GM21423 (cell line): ENCODE results near the gene EPX.

Experiments
- ATAC-seq: cut with Tn5 transposase; IDR thresholded peaks from one replicate; pipeline ENCODE4 v1.9.1; 2021; ENCODE audit warnings: mild to moderate bottlenecking, moderate library complexity; ENCODE audit not compliant: unreplicated experiment

The EPX gene

DNA sequence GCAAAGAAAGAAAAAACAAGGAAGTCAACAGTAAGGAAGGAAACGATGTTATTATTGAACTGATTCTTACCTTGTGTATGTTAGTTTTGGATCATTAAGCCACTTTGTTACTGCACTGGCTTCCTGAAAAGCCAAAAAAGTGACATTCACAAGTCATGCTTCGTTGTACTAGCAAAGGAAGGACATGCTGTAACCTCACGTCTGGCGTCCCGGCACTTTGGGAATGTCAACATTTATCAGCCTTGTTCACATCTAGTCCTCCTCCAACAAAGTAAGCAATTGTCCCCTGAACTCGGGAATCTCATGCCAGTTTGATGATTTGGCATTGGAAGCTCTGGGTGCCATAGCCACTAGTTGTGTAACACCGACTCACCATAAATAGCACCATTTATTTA, 27.3 kb downstream of the EPX start:
- no peak for ATAC-seq

DNA sequence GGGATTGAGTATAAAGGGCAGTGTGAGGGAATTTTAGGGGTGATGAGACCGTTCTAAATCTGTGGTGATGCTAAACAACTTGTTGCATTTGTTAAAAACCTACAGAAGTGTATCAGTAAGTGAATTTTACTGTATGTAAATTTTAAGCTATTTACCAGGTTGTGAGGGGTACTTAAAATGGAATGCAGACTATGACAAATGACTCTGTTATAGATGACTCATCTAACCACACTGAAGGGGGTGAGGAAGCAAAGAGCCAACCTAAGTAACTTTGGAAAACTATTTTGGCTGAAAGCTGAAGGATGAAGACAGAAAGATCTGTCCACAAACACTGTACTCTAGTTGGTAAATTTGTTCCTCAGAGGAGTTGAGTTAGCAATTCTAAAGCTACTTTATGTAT, 31.8 kb downstream of the EPX start:
- ATAC-seq, result no peak

DNA sequence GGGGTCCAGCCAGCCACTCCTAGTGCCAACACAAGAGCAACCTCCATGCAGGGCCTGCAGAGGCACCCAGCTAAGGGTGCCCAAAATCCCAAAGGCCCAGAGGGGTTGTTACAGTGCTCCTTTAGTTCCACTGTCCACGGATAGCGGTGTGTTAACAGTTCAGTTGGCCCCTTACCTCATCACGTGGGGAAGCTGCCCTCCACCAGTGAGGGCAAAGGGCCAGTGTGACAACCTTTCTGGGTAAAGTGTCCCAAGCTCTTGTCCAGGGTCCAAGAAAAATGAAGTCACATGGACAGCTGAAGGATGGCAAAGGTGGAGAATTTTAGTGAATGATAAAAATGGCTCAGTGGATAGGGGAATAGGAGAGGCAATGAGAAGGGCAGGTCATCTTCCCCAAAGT, 35.2 kb downstream of the EPX start:
- ATAC-seq, result no peak

DNA sequence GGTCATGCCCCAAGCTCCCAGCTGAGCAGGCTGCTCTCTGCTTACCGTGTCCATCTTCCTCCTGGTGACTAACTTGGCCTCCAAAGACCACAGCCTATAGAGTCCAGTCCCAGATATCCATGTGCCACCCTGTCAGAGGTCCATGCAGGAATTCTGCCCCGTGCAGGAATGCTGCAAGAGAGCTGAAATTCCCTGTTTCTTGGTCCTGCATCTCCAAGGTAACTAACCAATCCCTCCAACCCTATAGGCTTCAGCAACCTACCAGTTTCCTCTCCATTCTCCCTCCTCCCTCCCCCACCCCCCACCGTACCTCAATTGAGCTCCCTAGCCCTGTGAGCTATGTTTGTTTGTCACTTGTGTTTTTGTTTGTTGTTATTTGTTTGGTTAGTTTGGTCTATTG, 36.2 kb downstream of the EPX start:
- no peak for ATAC-seq

DNA sequence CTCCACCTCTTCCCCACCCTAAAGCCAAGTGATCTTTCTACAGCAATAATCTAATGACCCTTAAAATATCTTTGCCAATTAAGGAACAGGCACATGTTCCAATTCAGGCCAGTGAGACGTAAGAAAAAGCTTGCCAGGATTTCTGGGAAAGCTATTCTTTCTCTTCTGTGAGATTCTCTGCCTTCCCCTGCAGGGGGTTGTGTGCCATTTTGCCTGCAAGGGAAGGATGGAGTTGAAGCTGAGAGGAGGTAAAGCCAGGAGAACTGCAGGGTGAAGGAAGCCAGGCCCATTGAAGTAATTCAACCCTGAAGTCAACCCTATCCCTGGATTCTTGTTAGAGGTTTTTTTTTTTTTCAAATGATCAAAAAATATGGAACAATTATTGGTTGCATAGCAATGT, 36.9 kb downstream of the EPX start:
- ATAC-seq, result no peak

DNA sequence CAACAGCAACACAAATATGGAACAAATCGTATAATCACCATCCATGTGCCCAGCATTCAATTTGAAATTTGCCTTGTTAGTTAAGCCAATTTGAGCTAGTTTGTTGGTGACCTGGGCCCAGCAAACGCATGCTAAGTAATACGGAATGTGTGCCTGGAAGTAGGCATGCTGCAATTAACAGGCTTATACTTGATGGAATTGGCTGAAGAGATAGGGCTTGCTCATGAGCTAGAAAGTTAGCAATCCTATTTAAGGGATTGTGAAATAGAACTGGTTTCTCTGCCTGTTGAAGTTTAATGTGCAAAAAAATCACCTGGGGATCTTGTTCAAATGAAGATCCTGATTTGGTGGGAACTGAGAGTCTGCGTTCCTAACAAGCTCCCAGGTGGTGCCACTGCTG, 37.4 kb downstream of the EPX start:
- no peak for ATAC-seq

DNA sequence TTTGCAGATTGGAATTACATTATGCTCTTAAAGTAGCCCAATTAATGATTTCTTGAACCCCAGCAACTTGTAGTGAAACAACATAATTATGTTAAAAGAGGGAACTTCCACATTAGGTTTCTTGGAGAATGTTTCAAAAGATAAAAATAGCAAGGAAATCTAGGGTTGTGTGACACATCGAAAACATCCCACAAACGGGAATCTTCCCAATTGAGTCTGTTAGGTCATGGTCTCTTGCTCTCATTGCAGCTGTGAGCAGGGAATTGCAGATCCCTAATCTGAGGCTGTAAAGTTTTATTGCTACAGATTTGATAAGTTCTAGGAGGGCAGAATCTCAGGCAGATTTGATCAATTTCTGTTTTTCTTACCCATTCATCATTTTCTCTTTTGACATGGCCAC, 39.1 kb downstream of the EPX start:
- ATAC-seq, result no peak

DNA sequence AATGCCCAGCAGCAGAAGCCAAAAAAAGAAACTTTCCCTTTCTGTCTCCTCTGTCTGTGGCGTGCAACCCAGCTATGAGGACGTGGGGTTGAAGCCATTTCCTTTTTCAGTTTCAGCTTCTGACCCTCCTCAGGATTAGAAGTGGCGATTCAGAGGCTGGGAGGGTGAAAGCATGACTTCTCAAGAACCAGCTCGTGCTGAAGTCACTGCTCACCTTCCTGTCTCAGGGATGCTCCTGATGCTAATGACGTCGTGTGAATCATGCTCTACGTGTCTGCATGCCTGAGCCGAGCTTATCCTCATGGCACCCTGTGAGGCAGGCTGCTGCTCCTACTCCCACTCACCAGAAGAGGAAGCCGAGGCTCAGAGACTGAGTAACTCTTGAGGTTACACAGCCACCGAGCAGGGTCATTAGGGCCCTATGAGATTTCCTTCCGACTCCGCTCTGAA, 40.2 kb downstream of the EPX start:
- peak; percentile 79 for ATAC-seq

DNA sequence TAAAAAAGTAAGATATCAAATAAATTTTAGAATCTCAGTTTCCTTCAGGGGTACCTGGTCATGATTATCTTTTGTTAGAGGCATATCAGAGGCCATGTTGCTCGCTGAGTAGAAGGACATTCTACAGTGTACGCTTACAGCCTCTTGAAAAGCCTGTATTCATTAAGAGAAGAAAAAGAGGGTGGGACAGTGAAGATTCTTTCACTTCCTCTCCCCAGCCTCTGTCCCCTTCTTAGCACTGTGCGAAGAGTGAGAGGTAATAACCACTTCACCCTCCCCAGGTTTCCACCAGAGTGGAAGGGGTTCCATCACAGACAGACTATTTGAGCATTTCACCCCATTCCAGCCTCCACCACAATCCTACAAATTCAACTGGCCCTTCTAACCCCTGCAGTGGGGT, 41.0 kb downstream of the EPX start:
- ATAC-seq, result peak; percentile 54

DNA sequence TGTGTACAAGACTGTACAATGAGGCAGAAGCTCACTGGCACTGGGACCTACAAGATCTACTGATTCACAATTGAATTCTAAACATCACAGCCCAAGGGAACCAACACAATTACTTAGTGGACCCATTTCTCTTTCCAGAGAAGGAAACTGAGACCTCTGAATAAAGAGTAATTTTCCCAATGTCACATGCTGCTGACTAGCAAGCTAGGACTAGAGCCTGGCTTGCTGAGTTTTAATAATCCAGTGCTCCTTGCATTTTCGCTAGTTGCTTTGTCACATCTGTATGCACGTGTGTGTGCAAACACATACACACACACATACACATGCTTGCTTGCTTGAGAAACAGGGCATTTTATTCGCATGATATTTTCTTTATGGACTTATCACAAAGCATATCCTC, 42.0 kb downstream of the EPX start:
- ATAC-seq, result no peak

DNA sequence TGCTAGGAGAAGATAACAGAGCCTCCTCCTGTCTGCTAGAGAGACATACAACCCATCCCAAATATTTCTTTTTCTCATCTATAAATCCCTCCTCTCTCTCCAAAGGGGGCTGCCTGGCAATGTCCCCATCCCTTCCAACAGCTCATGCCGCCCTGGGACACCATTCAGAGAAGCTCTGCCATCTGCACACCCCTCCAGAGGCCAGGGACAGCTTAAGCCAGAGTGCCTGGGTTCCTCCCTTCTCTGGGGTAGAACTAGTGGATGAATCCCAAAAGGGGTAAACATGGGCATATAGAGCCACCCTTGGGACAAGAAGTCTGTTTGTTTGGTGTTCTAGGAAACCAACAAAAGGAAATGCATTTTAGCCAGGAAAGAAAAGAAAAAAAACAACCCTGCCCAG, 43.3 kb downstream of the EPX start:
- no peak for ATAC-seq

DNA sequence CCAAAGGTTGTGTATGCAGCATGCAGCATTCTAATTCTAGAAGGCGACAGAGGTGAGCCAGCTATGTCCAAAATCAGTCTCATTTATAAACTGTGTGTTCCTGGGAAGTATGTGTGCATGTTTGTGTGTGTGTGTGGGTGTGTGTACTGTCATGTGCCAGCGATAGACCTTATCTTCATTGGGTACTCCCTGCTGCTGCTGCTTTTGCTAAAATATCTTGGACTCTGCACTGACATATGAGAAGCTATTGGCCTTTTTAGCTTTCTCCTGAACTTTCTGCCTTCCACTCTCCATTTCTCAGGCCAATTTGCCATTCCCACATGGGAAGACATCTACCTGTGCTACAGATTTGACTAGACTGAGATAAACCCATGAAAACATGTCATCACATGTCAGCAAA, 43.9 kb downstream of the EPX start:
- ATAC-seq, result no peak

DNA sequence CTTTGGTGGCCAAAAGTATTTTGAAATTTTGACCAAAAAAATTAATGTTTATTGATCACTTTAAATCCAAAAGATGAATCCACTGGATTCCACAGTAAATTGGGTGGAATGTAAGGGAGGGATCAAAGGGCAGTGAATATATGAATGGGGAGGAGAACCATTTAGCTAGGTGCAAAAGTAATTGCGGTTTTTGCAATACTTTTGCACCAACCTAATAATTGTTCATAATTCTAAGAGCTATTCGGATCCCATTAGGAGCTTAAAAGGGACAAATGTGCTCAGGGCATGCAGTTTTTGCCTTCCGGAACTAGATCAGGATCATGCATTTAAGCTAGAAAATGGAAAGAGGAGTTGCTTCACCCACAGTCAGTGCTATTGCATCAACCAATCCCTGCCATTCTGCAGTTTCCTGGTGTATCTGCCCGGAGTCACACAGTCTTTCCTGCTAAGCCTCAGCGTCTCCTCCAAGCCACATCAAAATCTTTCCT, 45.7 kb downstream of the EPX start, which contains the start of gene LPO:
Gene LPO (plus strand): TSS at position 438 of the 488 bp plus-strand sequence. CDS start 4,396 bp downstream, outside the sequence.
- ATAC-seq, result no peak

DNA sequence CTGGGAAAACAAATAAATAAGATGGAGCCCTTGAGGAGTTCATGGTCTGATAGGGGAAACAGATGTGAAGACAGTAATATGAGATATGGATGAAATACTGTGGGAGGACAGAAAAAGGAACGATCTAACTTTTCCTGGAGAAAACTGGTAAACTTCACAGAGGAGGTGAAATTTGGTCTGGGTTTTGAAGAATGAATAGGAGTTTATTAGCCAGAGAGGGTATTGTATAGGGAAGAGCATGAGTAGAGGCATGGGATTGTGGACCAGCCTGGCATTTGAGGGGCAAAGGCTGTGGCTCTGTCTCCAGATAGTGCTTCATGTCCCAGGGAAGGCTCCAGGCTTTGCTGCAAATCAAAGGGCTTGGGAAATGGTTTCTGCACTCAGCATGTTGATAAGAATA, 47.5 kb downstream of the EPX start:
- no peak for ATAC-seq

DNA sequence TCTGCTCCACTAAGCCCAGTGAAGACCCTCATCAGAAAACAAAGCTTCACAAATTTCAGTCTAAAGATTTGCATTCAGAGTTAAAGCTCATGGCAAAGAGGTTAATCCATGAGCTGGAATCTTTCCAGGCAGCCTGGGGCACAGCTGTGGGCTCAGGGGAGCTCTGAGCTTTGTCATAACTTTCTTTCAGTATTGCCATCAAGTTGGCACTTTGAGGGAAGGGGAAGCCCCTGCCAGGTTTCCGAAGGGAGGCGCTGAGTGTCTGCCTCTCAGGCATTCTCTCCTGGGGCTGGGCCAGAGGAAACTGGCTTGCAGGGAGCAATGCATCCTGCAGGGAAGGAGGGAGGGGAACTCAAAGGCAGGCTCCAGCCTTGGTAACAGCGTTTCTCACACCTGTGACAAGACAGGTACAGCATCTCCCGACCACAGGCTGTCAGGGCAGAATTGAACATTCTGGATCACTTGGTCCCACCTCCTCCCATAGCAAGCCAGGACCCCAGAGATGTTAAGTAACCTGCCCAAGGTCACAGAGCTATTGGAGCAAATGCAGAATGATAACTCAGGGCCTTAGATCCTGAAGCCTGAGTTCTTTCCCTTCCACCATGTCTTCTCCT, 49.8 kb downstream of the EPX start:
- no peak for ATAC-seq

DNA sequence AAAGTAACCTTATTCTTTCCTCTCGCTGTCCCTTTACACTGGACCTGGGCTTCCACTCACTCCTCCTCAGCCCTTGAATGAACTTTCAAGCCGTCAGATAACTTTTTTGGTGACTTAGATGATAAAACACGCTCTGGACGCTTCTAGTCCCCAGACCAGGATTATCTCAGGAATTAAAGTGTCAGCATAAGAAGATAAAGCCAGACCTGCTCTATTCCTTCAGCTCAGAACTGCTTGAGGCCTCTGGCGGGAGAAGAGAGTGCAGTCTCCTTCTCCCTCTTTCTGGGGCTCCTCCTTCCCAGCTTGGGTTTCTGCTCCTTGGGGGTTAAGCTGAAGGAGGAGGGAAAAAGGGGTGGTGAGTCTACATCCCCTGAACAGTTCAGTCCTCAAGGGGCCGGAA, 52.4 kb downstream of the EPX start:
- ATAC-seq, result no peak

DNA sequence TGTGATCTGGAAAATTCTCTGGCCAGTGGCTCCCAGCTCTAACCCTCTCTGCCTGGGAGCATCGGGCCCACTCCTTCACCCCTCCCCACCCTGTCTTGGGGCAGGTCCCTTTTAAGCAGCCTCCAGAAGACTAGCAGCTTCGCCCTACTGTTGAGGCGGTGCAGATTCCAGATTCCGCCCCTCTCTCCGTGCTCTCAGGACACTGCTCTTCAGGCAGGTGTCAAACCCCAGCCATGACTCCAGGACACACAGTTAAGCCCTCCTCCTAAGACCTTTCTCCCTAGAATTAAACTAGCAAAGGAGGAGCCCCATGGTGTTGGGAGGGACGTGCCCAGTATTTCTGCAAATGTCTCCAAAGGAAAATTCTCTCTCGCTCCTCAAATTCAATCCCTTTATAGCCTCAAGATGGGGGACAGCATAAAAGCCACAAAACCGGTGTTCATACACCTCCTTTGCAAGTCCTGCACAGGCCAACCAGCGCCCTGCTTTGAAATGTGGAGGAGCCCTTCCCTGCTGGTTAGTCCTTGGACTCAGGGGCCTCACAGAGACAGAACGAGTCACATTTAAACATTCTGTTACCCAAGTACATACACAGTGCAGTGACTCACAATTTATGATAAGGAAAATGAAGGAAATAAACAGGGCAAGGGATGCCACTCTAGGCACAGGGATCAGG, 53.0 kb downstream of the EPX start:
- no peak for ATAC-seq

DNA sequence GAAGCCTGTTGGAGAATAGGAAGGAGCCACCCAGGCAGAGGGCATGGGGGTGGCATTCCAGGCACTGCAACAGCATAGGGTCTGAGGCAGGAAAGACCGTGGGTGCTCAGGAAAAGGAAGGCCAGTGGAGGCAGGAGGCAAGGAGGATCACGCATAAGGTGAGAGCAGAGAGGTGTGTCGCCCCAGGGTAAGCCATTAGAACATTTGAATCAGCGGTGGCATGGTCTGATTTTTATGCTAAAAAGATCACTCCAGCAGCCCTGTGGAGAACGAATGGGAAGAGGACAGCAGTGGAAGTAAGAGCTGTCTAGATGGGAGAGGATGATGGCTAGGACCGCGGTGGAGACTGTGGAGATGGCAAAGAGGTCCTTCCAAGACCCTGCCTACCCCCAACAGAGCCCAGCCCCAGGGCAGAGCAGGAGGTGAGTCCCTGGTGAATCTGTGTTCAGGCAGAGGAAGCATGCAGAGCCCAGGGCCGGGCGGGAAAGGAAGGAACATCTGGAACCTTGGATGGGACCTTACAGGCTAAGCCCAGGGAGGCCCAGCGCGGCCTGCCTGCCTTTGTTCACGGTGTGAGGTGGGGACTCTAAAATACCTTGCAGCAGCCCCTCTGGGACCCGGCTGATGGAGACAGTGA, 53.7 kb downstream of the EPX start:
- no peak for ATAC-seq

DNA sequence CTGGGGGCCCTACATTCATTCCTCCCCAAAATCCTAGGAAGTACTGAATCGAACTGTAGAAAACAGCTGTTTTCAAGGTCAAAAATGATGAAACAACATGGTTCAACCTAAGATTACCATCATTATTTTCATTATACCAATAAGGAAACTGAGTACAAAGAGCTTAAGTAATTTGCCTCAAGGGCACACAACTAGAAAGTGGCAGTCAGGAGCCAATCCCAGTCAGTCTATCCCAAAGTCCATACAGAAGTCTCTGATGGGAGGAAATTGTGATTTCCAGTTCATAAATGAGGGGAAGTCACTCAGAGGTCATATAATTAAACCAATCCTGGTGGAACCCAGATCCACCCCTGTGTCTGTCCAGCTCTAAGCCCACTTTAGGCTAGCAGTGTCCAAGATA, 54.3 kb downstream of the EPX start:
- ATAC-seq, result no peak

DNA sequence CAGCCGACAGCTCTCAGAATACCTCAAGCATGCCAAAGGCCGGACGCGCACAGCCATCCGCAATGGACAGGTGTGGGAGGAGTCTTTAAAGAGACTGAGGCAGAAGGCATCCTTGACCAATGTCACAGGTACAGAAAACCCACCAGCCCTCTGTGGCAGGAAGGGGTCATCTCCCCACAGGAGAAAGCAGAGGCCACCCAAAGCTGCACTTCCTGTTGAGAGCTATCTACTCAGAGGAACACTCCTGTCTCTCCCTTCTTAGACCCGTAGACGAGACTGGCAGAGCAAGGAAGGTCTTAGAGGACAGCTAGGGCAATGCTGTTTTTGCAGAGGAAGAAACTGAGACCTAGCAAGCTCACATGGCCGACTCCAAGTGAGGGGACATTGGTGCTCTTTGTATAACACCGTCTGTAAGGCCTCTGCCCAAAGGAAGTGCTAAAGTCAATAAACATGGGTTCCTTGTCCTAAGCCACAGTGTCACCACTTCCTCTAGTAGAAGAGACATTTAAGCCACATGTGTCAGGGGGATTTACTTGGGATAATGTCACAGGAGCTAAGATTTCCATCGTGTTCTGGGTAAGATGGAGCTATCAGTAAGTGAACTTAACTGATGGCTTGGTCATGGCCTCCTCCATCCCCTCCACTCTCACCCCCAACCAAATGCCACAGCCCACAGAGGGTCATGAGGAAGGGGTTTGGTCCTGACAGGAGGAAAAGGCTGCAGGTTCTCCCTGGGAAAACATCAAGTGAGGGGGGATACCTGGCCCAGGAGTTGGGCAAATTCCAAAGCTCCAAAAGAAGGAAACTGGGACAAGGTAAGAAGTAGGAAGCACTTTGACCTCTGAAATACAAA, 55.2 kb downstream of the EPX start:
- ATAC-seq, result no peak

DNA sequence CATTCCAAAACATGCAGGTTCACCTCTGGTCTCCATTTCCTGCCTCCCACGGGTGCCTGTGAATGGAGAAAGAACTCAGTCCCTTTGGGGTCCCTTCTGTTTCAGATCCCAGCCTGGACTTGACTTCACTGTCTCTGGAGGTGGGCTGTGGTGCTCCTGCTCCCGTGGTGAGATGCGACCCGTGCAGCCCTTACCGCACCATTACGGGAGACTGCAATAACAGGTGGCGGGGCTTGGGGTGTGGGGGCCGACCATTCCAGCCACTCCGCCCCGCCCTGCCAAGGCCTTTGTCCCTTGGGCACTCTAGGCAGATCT, 56.4 kb downstream of the EPX start:
- ATAC-seq, result no peak
